ENCODE results near the gene STAT1. TPM values are rescaled to one million over a fixed set of nuclear protein-coding genes. Genes with fewer than 3 reads are reported as not detected.

STAT1 gene
- total RNA-seq, 1 donor from 2014 or later: 264 TPM

- no peak for DNase-seq (ENCODE audit: low spot score, unreplicated experiment)
- Mint-ChIP-seq H3K27me3 (no peaks in the 10 kb centered on the region), H3K36me3 (ENCODE audit: insufficient read depth) (peaks cover 68% of the 10 kb centered on the region), H3K4me1 (ENCODE audit: low read depth) (peaks cover 10% of the 10 kb centered on the region), H3K27ac (peak overlapping the region; percentile 38), H3K4me3 (ENCODE audit: low read depth) (no peak overlapping the region), H3K9me3 (ENCODE audit: low read depth) (no peaks in the 10 kb centered on the region)
- TF ChIP-seq CTCF (IDR thresholded peaks at IDR 0.05; ENCODE audit: unreplicated experiment): no peak
These were observed 12.9 kb downstream of the STAT1 start for GRCh38 chr2:191001032-191001431.

- no peaks in the 10 kb centered on the region for H3K9me3 Mint-ChIP-seq (ENCODE audit: low read depth)
- no peak overlapping the region for H3K27ac Mint-ChIP-seq
- H3K4me3 Mint-ChIP-seq (ENCODE audit: low read depth): no peak overlapping the region
- H3K27me3 Mint-ChIP-seq: no peaks in the 10 kb centered on the region
- DNase-seq (ENCODE audit: low spot score, unreplicated experiment): no peak
- TF ChIP-seq CTCF (IDR thresholded peaks at IDR 0.05; ENCODE audit: unreplicated experiment): no peak
- peaks cover 73% of the 10 kb centered on the region for H3K36me3 Mint-ChIP-seq (ENCODE audit: insufficient read depth)
- H3K4me1 Mint-ChIP-seq (ENCODE audit: low read depth): peaks cover 10% of the 10 kb centered on the region
These were observed 13.9 kb downstream of the STAT1 start for GRCh38 chr2:190999949-191000665.

GRCh38 chr2:190999058-190999457, 14.9 kb downstream of the STAT1 start:
- peaks cover 10% of the 10 kb centered on the region for H3K4me1 Mint-ChIP-seq (ENCODE audit: low read depth)
- peaks cover 70% of the 10 kb centered on the region for H3K36me3 Mint-ChIP-seq (ENCODE audit: insufficient read depth)
- H3K27ac Mint-ChIP-seq: peak overlapping the region; percentile 41
- TF ChIP-seq CTCF (IDR thresholded peaks at IDR 0.05; ENCODE audit: unreplicated experiment): no peak
- H3K27me3 Mint-ChIP-seq: no peaks in the 10 kb centered on the region
- no peak overlapping the region for H3K4me3 Mint-ChIP-seq (ENCODE audit: low read depth)
- no peaks in the 10 kb centered on the region for H3K9me3 Mint-ChIP-seq (ENCODE audit: low read depth)
- DNase-seq (ENCODE audit: low spot score, unreplicated experiment): no peak

- H3K4me3 Mint-ChIP-seq (ENCODE audit: low read depth): no peak overlapping the region
- H3K9me3 Mint-ChIP-seq (ENCODE audit: low read depth): no peaks in the 10 kb centered on the region
- no peak for TF ChIP-seq CTCF (IDR thresholded peaks at IDR 0.05; ENCODE audit: unreplicated experiment)
- H3K27me3 Mint-ChIP-seq: no peaks in the 10 kb centered on the region
- no peak overlapping the region for H3K27ac Mint-ChIP-seq
- H3K4me1 Mint-ChIP-seq (ENCODE audit: low read depth): peaks cover 11% of the 10 kb centered on the region
- DNase-seq (ENCODE audit: low spot score, unreplicated experiment): no peak
- peaks cover 66% of the 10 kb centered on the region for H3K36me3 Mint-ChIP-seq (ENCODE audit: insufficient read depth)
These were observed 16.4 kb downstream of the STAT1 start for GRCh38 chr2:190997526-190998113.

GRCh38 chr2:190996947-190997346, 17.0 kb downstream of the STAT1 start:
- H3K27ac Mint-ChIP-seq: peak overlapping the region; percentile 73
- DNase-seq (ENCODE audit: low spot score, unreplicated experiment): no peak
- TF ChIP-seq CTCF (IDR thresholded peaks at IDR 0.05; ENCODE audit: unreplicated experiment): no peak
- no peaks in the 10 kb centered on the region for H3K27me3 Mint-ChIP-seq
- peaks cover 65% of the 10 kb centered on the region for H3K36me3 Mint-ChIP-seq (ENCODE audit: insufficient read depth)
- no peak overlapping the region for H3K4me3 Mint-ChIP-seq (ENCODE audit: low read depth)
- peaks cover 11% of the 10 kb centered on the region for H3K4me1 Mint-ChIP-seq (ENCODE audit: low read depth)
- H3K9me3 Mint-ChIP-seq (ENCODE audit: low read depth): no peaks in the 10 kb centered on the region
